ENCODE results near the gene DNAJA4.
A peak's percentile ranks its signal among the peaks of the same experiment; 100 is the strongest.
"Not testable (repeated sequence)": the region's sequence is repeated elsewhere in the genome, so short reads cannot be mapped to it uniquely, and the experiment has no call there.

The DNAJA4 gene

GRCh38 chr15:78243491-78243941, 20.8 kb upstream of the DNAJA4 start:
- no peak overlapping the region for H3K27ac ChIP-seq
- no peak for DNase-seq (ENCODE audit: low read depth, low spot score)

DNA sequence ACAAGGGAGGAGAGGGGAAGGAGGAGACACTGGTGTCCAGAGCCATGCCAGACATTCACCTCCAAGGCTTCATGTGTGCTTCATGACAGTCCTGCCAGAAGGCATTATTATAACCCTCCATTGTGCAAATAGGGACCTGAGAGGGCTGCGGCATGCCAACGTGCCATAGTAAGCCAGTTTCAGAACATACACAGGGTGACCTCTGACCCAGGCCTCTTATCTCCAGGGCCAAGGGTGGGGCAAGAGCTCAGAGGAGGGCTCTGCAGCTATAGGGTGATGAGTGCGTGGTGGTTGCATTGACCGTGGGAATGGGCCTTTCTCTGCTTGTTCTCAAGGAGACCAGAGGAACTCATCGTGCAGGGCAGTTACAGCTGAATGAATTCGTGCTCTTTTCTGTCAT, 20.3 kb upstream of the DNAJA4 start:
- no peak for DNase-seq (ENCODE audit: low read depth, low spot score)
- H3K27ac ChIP-seq, result no peak overlapping the region

GRCh38 chr15:78244893-78245292, 19.5 kb upstream of the DNAJA4 start:
- H3K27ac ChIP-seq, result no peak overlapping the region
- no peak for DNase-seq (ENCODE audit: low read depth, low spot score)

DNA sequence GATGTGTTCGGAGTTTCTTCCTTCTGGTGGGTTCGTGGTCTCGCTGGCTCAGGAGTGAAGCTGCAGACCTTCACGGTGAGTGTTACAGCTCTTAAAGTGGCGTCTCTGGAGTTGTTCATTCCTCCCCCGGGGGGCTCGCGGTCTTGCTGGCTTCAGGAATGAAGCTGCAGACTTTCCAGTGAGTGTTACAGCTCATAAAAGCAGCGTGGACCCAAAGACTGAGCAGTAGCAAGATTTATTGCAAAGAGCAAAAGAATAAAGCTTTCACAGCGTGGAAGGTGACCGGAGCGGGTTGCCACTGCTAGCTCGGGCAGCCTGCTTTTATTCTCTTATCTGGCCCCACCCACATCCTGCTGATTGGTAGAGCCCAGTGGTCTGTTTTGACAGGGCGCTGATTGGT, 19.0 kb upstream of the DNAJA4 start:
- DNase-seq (ENCODE audit: low read depth, low spot score); H3K27ac ChIP-seq: not testable (repeated sequence)

GRCh38 chr15:78245976-78246620, 18.3 kb upstream of the DNAJA4 start:
- H3K27ac ChIP-seq; DNase-seq (ENCODE audit: low read depth, low spot score): not testable (repeated sequence)

- no peak overlapping the region for H3K27ac ChIP-seq
- no peak for DNase-seq (ENCODE audit: low read depth, low spot score)
These were observed 16.5 kb upstream of the DNAJA4 start for GRCh38 chr15:78247911-78248310.

DNA sequence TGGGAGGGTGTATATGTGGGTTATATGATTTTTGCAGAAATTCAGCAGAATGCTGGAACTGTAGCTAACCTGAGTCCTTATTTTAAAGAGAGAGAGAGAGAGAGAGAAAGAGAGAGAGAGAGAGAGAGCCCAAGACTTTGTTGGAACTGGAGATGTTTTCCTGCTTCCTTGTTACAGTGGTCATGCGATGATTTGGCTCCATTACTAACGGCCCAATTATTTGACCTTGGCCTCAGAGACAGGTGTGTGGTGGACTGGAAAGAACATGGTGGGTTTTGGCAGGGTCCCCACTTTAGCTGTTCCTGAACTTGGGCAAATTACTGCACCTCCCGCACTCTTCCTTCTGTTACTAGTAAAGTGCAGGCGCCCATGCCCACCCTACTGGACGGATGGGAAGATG, 15.2 kb upstream of the DNAJA4 start:
- no peak for DNase-seq (ENCODE audit: low read depth, low spot score)
- H3K27ac ChIP-seq, result no peak overlapping the region

GRCh38 chr15:78251136-78251535, 13.2 kb upstream of the DNAJA4 start:
- no peak for DNase-seq (ENCODE audit: low read depth, low spot score)
- H3K27ac ChIP-seq, result no peak overlapping the region

DNA sequence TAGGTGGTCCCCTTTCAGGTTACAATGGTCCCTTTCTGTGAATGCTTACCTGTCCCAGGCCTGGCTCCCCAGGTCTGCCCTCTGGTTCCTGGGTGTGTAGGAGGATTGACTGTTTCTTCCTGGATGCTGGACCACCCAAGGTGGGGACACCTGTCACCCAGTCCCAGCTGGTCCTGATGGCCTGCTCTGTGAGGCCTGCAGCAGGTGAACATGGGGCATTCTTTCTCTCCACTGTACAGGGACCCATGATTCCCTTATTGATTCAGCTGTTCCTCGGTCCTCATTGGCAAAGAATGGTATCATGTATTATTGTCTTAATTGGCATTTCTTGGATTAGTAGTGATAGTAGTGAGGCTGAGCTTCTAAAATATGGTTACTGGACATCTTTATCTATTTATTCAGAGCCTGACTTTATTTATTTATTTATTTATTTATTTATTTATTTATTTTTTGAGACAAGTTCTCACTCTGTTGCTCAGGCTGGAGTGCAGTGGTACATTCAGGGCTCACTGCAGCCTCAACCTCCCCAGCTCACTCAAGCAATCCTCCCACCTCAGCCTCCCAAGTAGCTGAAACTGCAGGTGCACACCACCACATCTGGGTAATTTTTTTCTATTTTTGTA, 8.8 kb upstream of the DNAJA4 start:
- H3K27ac ChIP-seq, result no peak overlapping the region
- no peak for DNase-seq (ENCODE audit: low read depth, low spot score)

DNA sequence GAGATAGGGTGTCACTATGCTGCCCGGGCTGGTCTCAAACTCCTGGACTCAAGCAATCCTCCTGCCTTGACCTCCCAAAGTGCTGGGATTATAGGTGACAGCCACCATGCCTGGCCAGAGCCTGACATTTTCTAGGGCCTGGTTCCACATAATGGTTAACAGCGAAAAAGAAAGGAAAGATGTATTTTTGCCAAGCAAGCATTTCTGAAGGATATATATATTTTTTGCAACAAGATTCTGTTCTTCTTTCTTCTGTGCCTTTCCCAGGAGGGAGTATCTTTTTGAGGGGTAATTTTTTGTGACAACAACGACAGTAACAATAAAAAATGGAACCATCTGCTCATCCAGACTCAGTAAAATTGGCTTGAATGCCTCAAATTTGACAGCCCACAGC, 8.3 kb upstream of the DNAJA4 start:
- no peak overlapping the region for H3K27ac ChIP-seq
- no peak for DNase-seq (ENCODE audit: low read depth, low spot score)

GRCh38 chr15:78257681-78258080, 6.7 kb upstream of the DNAJA4 start:
- no peak overlapping the region for H3K27ac ChIP-seq

DNA sequence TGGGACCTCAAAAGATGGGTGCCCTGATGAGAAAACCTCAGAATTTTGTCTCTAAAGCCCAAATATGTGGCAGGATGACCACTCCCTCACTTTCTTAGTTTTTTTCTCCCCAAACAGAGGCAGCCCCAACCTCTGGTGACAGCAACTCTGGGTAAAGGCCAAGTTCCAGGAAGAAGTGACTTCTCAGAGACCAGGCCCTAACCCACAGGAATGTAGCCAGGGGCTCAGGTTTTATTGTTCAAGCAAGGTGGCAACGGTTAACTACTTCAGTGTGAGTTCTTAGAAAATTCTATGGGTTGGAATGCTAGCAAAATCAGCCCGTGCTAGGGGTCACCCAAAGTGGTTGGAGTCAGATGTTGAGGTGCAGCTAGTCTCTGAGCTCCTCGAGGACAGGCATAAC, 5.1 kb upstream of the DNAJA4 start:
- H3K27ac ChIP-seq, result no peak overlapping the region
- DNase-seq (ENCODE audit: low read depth, low spot score), result no peak

More at GRCh38 chr15:78257681-78258080, 6.7 kb upstream of the DNAJA4 start:
- DNase-seq (ENCODE audit: low read depth, low spot score), result no peak

- H3K27ac ChIP-seq, result no peak overlapping the region
- no peak for DNase-seq (ENCODE audit: low read depth, low spot score)
These were observed 3.9 kb upstream of the DNAJA4 start for GRCh38 chr15:78260489-78260888.

DNA sequence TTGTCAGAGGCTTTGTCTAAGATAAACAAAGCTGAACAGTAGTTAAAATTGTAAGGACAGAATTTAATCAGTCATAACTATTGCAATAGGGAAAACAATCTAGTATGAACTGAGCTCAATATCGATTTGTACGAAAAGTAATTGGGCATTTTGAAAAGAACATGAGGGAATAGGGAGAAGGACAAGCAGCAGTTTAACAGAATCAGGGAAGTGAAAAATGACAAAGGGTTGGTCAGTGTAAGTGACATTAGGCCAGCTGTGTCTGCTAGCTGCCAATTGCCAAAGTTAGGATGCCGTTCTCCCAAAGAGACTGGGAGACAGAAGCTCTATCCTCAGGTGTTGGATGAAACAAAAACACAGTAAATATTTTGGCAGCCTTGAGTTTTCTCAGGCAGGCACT, 3.3 kb upstream of the DNAJA4 start:
- no peak overlapping the region for H3K27ac ChIP-seq
- DNase-seq (ENCODE audit: low read depth, low spot score), result no peak

- no peak for DNase-seq (ENCODE audit: low read depth, low spot score)
- no peak overlapping the region for H3K27ac ChIP-seq
These were observed 996 bp upstream of the DNAJA4 start for GRCh38 chr15:78263351-78263781.

DNA sequence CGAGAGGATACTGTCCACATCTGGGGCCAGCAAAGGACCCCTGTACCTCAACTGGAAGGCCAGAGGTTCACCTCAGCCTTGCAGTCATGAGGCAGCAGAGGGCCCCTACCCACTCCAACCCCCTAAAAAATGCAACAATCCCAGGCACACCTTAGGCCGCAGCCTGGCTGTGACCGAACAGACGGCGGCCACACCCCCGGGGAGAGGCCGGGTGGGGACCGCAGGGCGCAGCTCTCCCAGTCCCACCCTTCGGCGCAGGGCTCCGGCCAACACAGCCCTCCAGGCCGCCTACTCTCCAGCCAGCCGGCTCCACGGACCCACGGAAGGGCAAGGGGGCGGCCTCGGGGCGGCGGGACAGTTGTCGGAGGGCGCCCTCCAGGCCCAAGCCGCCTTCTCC, 457 bp upstream of the DNAJA4 start:
- DNase-seq (ENCODE audit: low read depth, low spot score), result no peak
- H3K27ac ChIP-seq, result peak overlapping the region; percentile 41

DNA sequence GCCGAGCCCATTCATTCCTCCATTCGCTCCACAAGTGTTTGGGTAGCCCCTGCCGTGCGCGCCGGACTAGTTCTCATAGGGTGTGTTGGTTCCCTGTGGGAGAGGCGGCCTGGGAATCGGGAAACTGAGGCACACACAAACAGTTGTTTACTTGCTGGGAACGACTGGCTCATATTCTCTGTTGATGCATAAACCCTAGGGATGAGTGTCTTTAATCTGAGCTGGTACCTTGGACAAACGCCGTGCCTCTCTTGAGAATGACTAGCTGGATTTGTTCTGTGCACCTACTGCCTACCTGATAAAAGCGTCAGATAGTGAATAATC, 737 bp downstream of the DNAJA4 start:
- H3K27ac ChIP-seq, result peak overlapping the region; percentile 41
- no peak for DNase-seq (ENCODE audit: low read depth, low spot score)

DNA sequence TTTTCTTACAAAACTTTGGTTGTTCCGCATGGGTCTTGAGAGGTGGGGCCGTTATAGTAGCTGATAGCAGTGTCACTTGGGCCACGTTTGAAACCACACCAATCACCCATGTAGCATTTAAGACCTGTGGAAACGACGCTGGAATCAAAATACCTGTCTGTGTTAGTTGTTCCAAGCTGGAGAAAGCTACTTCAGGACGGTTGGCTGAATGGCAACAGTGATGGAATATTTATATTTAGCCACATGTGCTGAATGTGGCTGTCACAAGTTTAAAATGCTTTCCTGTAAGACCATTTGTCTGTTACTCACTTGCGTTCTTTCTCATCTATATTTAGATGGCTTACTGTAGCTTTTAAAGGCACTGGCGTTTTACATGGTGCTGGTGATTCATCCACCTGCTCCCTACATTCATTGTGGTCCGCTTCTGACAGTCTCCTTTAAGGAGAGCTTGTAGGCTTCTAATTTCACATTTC, 1.4 kb downstream of the DNAJA4 start:
- DNase-seq (ENCODE audit: low read depth, low spot score), result peak; percentile 72
- peak overlapping the region; percentile 41 for H3K27ac ChIP-seq

DNA sequence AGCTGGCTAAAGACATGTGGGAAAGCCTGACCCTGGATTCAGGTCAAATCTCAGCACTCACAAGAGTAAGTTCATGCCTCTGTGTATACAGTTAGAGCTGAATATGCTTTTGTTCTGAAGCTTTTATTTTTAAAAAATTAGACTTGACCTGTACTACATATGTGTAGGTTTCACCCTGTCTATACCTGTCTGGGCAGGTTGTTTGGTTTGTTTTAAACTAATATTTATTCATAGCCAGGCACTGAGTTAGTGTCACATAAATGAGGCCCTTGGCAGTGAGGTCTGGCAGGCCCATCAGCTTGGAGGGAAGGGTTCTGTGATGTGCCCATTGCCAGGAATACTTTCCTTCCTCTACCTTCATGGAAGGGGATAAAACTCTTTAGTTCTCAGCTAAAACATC, 1.9 kb downstream of the DNAJA4 start:
- H3K27ac ChIP-seq, result peak overlapping the region; percentile 41
- no peak for DNase-seq (ENCODE audit: low read depth, low spot score)

DNA sequence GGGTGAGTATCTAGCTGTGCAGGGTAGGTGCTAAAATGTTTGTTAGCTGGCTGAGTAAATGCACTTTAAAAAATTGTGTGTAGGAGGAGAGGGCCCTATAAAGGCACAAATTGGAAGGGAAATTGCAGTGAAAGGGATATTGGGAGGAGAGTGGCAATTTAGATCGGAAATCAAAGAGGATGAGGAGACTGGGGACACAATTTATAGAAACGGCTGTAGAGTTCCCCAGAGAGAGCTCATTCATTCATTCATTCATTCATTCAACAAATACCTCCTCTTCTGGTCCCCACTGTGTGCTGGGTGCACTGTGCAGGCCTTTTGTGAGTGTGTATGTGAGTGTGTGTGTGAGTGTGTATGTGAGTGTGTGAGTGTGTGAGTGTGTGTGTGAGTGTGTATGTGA, 2.4 kb downstream of the DNAJA4 start:
- peak overlapping the region; percentile 41 for H3K27ac ChIP-seq

DNA sequence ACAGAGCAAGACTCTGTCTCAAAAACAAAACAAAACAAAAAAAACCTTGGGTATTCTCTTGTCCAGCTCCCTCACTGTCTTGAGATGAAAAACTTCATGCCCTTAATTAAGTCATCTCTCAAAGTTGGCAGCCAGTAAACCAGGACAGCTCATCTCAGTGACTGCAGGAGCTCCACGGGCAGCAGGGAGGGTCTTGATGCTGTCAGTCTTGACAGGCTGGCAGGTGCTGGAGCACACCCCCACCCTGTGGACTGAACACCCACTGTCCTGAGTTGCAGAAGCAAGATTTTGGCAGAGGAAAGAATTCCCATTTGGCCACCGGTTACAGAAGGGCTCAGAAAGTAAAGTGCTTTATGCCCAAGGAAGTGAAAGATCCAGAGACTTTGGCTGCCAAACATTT, 8.0 kb downstream of the DNAJA4 start:
- no peak overlapping the region for H3K27ac ChIP-seq
- DNase-seq (ENCODE audit: low read depth, low spot score), result no peak

More for the DNA sequence above, 2.4 kb downstream of the DNAJA4 start:
- DNase-seq (ENCODE audit: low read depth, low spot score), result no peak

DNA sequence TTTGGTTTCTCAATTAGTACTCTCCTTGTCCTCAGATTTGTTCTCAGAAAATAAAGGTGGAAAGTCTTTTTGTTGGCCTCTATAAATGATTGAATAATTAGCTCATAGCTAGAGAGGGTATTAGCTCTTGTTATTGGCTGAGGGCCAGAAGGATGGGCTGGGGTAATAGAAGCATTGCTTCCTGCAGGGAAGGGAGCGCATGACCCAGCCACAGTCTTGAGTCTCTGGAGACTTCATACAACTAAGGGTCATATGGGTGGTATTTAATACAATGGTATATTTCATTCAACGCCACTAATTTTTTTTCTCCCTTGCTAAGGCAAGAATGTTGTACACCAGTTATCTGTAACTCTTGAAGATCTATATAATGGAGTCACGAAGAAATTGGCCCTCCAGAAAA, 8.4 kb downstream of the DNAJA4 start:
- no peak for DNase-seq (ENCODE audit: low read depth, low spot score)
- H3K27ac ChIP-seq, result no peak overlapping the region

Measured in epithelial cell of prostate (primary cell).